Activated T-helper 1 cell treated with anti-CD3 and anti-CD28 coated beads, Interleukin-12 subunit alpha, Interleukin-12 subunit beta, Interleukin-2, Interleukin-4 antibody, amounts not matched to agents 30 ng/mL and 10 ng/mL and 1 ng/mL, durations not matched to agents 14 hours and 24 hours and 36 hours (primary cell): ENCODE results near the gene ESR2. TPM values are rescaled to one million over a fixed set of nuclear protein-coding genes. Genes with fewer than 3 reads are reported as not detected.
A peak's percentile ranks its signal among the peaks of the same experiment; 100 is the strongest.
"Not testable (repeated sequence)": the region's sequence is repeated elsewhere in the genome, so short reads cannot be mapped to it uniquely, and the experiment has no call there.

Experiments
- DNase-seq: peaks from one replicate; pipeline ENCODE4 v3.0.0; 2021; ENCODE audit warnings: low spot score
- H3K27ac Mint-ChIP-seq: one replicate; pipeline ENCODE4 v1.8.0; 2021; ENCODE audit warnings: mild to moderate bottlenecking, mixed read lengths
- H3K27me3 Mint-ChIP-seq: one replicate; pipeline ENCODE4 v1.8.0; 2022; ENCODE audit warnings: mild to moderate bottlenecking, moderate library complexity, mixed read lengths; ENCODE audit not compliant: insufficient read depth
- H3K36me3 Mint-ChIP-seq: one replicate; pipeline ENCODE4 v1.8.0; 2021; ENCODE audit warnings: low read depth, mixed read lengths
- H3K4me1 Mint-ChIP-seq: one replicate; pipeline ENCODE4 v1.8.0; 2021; ENCODE audit warnings: low read depth, mixed read lengths
- H3K4me3 Mint-ChIP-seq: one replicate; pipeline ENCODE4 v1.8.0; 2021; ENCODE audit warnings: mild to moderate bottlenecking, moderate library complexity, mixed read lengths
- H3K9me3 Mint-ChIP-seq: one replicate; pipeline ENCODE4 v1.8.0; 2021; ENCODE audit warnings: mixed read lengths
- intact Hi-C: fragments of 100-400 bp; cut with micrococcal nuclease; formaldehyde crosslinking; loops from one replicate; pipeline ENCODE4 v1.15.1; 2024
- total RNA-seq: library from RNA; stranded (reverse); gene quantifications from 2 replicates; pipeline ENCODE4 v1.2.3, GENCODE V29; 2022

ESR2 gene
- total RNA-seq = 0.10 and 0.15 TPM in 2 replicates

GRCh38 chr14:64293976-64294671 lies at the start of gene ESR2:
TSS of gene ESR2 (minus strand) at chr14:64294371. CDS start at chr14:64282985, 11,386 bp downstream.
- intact Hi-C loops = no loop called here
- H3K27me3 Mint-ChIP-seq = peaks cover 26% of the 10 kb centered on the region
- DNase-seq = no peak
- peak within 1 kb of the TSS; percentile 73 for H3K4me3 Mint-ChIP-seq
- H3K27ac Mint-ChIP-seq = no peak within 1 kb of the TSS
- H3K9me3 Mint-ChIP-seq = no peaks in the 10 kb centered on the region
- peaks cover 31% of the 10 kb centered on the region for H3K4me1 Mint-ChIP-seq
- H3K36me3 Mint-ChIP-seq = no peaks in the 10 kb centered on the region

DNA sequence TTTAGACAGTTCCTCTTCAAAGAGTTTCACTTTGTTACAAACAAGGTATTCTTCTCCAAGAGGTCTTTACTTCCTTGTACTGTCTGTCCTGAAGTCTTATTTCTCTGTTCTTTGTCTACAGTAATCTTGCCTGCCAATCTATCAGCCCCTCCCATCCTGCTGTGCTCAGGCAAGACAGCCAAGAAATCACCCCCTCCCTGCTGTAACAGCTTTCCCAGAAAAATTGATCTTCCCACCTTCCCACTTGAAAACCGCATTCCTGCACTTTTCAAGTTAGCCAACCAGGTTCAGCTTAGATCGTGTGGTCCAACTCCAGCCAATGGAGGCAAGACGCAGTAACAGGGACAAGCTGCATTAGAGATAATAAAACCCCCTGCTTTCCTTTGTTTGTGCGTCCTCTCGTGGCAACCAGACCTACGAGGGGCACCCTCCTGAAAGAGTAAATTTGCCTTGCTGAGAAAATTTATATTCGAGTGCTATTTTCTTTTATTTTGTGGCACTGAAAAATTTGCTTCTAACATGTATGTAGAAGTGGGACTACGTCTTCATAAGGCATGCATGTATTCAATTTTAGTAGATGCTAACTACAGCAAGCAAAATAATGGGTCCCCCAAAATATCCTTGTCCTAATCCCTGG lies 46.5 kb upstream of the ESR2 start:
- peaks cover 36% of the 10 kb centered on the region for H3K4me1 Mint-ChIP-seq
- DNase-seq = no peak
- peak overlapping the region; percentile 52 for H3K4me3 Mint-ChIP-seq
- peaks cover 7% of the 10 kb centered on the region for H3K36me3 Mint-ChIP-seq
- peaks cover 16% of the 10 kb centered on the region for H3K9me3 Mint-ChIP-seq
- intact Hi-C loops = no loop called here
- H3K27me3 Mint-ChIP-seq = peaks cover 2% of the 10 kb centered on the region
- peak overlapping the region; percentile 7 for H3K27ac Mint-ChIP-seq

DNA sequence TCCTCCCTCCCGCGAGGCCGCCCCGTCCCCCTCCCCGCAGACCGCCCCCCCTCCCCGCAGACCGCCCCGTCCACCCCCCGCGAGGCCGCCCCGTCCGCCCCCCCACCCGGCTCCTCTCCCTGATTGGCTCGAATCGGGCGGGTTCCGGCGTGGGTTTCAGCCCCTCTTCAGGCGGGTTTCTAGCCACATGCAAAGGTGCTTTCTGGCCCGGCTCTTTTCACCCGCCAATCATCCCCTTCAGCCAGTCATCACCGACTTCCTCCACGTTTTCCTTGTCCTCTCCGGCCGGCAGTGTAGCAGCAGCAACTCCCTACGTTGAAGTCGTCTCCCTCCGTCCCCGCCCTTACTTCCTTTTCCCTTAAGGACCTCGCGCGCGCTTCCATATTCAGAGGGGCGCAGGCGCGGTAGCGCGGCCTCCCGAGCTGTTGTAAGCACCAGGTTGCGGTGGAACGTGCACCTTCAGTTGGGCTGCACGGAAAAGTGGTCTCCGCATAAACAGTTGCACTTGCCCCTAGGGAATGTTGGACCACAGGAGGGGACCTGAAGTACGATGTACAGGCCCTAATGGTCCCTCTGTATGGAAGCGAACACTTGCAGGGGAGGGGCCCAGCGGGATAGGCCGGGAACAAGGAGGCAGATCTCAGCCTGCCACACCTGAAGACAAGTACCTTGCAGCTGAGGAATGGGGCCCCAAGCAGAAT lies 44.6 kb upstream of the ESR2 start:
- Mint-ChIP-seq H3K27me3 (no peaks in the 10 kb centered on the region), H3K4me3 (peak overlapping the region; percentile 81), H3K4me1 (peaks cover 29% of the 10 kb centered on the region), H3K27ac (peak overlapping the region; percentile 84), H3K36me3 (peaks cover 7% of the 10 kb centered on the region), H3K9me3 (peaks cover 16% of the 10 kb centered on the region)
- peak; percentile 85 for DNase-seq
- intact Hi-C loops = loop anchor here (1.0 to 5.0 kb wide), 6 partner anchors 50 to 698 kb away; partner anchors contain the start of genes CHURC1, HSPA2, MTHFD1 and SYNE2

DNA sequence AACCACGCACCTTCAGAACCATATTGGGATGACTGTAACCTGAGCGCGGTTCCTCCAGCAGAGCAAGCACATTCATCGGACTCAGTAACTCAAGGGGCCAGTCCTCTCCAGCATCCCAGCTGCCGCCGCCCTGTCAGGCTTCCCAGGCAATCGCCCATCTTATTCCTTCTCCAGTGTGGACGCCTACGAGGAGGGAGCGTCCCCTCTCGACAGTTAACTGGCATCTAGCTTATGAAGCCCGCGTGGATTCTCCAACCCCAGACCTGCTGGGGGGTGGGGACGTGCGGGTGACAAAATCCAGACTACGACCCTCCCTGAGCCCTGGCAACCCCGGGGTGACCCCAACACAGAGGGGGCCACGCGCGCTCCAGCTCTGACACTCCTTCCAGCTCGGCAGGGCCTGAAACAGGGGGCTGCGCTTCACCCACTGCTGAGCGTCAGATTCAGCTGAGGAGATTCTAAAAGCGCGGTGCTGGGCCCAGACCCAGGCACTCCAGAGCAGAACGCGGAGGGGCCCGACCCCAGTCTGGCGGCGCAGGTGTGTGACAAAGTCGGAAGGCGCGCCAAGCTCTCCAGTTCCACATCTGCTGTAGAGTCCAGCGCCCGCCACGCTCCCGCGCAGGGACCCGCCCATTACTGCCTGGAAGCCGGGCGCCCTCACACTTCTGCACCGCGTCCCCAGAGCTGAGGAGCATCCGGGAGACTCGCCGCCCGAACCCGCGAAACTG lies 43.9 kb upstream of the ESR2 start:
- H3K4me1 Mint-ChIP-seq = peaks cover 26% of the 10 kb centered on the region
- no peaks in the 10 kb centered on the region for H3K27me3 Mint-ChIP-seq
- intact Hi-C loops = loop anchor here (1.0 to 5.0 kb wide), 6 partner anchors 50 to 697 kb away; partner anchors contain the start of genes CHURC1, HSPA2, MTHFD1 and SYNE2
- peak overlapping the region; percentile 81 for H3K4me3 Mint-ChIP-seq
- H3K27ac Mint-ChIP-seq = peak overlapping the region; percentile 84
- peaks cover 16% of the 10 kb centered on the region for H3K9me3 Mint-ChIP-seq
- peaks cover 7% of the 10 kb centered on the region for H3K36me3 Mint-ChIP-seq
- DNase-seq = no peak

DNA sequence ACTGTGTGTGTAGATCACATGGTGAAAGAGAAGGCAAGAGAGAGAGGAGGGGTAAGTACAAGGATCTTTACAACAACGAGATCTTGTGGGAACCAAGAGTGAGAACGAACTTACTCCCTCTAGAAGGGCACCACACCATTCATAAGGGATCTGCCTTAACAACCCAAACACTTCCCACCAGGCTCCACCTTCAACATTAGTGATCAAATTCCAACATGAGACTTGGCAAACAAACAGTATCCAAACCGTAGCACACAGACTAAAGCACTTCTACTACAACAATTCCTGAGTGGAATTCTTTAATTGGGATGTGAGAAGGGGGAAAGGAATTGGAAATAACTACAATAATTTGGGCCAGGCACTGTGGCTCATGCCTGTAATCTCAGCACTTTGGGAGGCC lies 35.0 kb upstream of the ESR2 start:
- DNase-seq = no peak
- Mint-ChIP-seq H3K27me3 (peaks cover 9% of the 10 kb centered on the region), H3K9me3 (no peaks in the 10 kb centered on the region), H3K36me3 (no peaks in the 10 kb centered on the region), H3K4me3 (no peak overlapping the region), H3K4me1 (no peaks in the 10 kb centered on the region), H3K27ac (no peak overlapping the region)
- intact Hi-C loops = no loop called here

DNA sequence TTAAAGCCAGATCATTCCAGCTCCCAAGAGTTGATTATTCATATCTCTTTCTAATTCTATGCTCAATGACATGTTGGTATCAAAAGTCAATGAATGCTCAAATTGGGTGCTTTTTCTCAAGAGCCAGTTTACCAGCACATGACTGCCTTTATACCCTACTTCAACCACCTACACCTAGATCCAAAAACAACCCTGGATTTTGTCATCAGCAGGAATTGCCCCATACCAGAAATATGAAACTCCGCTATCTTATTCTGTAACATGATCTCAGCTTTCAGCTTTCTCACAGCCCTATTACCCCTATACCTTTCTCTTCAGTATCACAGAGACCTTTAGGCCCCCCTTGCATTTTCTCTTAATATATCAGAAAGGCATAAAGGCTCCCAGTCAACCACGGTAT lies 32.3 kb upstream of the ESR2 start:
- Mint-ChIP-seq H3K36me3 (no peaks in the 10 kb centered on the region), H3K4me3 (no peak overlapping the region), H3K27ac (no peak overlapping the region), H3K9me3 (no peaks in the 10 kb centered on the region), H3K4me1 (no peaks in the 10 kb centered on the region), H3K27me3 (peaks cover 11% of the 10 kb centered on the region)
- no peak for DNase-seq
- intact Hi-C loops = no loop called here

DNA sequence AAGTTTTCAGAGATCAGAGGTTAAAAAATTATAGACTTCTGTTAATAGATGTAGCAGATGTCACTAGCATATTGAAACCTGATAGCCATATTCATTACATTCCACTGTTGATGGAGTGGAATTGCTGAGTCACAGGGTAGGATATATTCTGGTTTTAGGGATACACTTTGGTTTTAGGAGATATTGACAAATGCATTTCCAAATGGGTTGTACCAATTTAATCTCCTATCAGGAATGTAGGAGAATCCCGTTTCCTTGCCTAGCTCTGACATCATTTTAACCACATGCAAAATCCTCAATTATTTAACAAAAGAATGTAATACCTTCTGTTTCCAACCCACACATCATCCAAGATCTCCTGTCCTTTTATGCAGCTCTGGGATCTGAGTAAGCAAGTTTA lies 30.7 kb upstream of the ESR2 start:
- Mint-ChIP-seq H3K9me3 (no peaks in the 10 kb centered on the region), H3K4me1 (no peaks in the 10 kb centered on the region), H3K27me3 (peaks cover 11% of the 10 kb centered on the region), H3K4me3 (no peak overlapping the region), H3K36me3 (no peaks in the 10 kb centered on the region), H3K27ac (no peak overlapping the region)
- no peak for DNase-seq
- intact Hi-C loops = no loop called here

GRCh38 chr14:64324461-64324860 lies 30.3 kb upstream of the ESR2 start:
- no peaks in the 10 kb centered on the region for H3K9me3 Mint-ChIP-seq

GRCh38 chr14:64320362-64320761 lies 26.2 kb upstream of the ESR2 start:
- DNase-seq, intact Hi-C loops, H3K36me3 Mint-ChIP-seq, H3K9me3 Mint-ChIP-seq, H3K27me3 Mint-ChIP-seq, H3K27ac Mint-ChIP-seq, H3K4me1 Mint-ChIP-seq, H3K4me3 Mint-ChIP-seq: not testable (repeated sequence)

More at GRCh38 chr14:64324461-64324860, 30.3 kb upstream of the ESR2 start:
- Mint-ChIP-seq H3K27ac (no peak overlapping the region), H3K36me3 (no peaks in the 10 kb centered on the region), H3K27me3 (peaks cover 11% of the 10 kb centered on the region), H3K4me3 (no peak overlapping the region), H3K4me1 (no peaks in the 10 kb centered on the region)
- no peak for DNase-seq
- intact Hi-C loops = no loop called here

DNA sequence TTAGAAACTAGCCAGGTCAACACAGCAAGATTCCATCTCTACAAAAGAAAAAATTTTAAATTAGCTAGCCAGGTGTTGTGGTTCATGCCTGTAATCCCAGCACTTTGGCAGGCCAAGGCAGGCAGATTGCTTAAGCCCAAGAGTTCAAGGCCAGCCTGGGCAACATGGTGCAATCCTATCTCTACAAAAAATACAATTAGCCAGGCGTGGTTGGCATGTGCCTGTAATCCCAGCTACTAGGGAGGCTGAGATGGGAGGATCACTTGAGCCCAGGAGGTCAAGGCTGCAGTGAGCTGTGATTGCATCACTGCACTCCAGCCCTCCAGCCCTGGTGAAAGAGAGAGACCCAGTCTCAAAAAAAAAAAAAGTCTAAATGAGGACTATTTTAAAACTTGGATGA lies 24.5 kb upstream of the ESR2 start:
- H3K27ac Mint-ChIP-seq, H3K9me3 Mint-ChIP-seq, H3K4me3 Mint-ChIP-seq, DNase-seq, H3K27me3 Mint-ChIP-seq, H3K36me3 Mint-ChIP-seq, H3K4me1 Mint-ChIP-seq, intact Hi-C loops: not testable (repeated sequence)

DNA sequence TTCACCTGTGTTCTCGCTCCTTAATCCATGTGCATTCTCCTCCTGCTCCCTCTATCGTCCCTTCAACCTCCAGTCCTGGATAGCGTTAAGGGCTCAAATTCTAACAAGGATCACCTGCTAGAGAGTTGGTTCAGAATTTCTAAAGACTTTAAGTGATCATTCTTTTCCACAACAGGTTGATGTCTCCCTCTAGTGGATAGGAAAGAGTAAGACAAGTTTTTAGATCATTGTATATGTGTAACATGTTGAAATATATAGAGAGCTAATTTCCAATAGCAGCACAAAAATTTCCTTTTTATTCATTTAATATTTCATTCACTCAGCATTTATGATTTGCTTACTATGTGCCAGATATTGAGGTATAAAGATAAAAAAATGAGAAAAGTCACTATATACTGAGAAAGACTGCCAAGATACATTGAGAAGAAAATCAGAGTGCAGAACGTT lies 9.3 kb upstream of the ESR2 start:
- Mint-ChIP-seq H3K27me3 (no peaks in the 10 kb centered on the region), H3K4me3 (no peak overlapping the region), H3K36me3 (no peaks in the 10 kb centered on the region), H3K9me3 (no peaks in the 10 kb centered on the region), H3K4me1 (peaks cover 8% of the 10 kb centered on the region), H3K27ac (no peak overlapping the region)
- no peak for DNase-seq
- intact Hi-C loops = loop anchor here (1.0 to 10.0 kb wide), 5 partner anchors 167 to 919 kb away; no protein-coding TSS in a partner anchor

DNA sequence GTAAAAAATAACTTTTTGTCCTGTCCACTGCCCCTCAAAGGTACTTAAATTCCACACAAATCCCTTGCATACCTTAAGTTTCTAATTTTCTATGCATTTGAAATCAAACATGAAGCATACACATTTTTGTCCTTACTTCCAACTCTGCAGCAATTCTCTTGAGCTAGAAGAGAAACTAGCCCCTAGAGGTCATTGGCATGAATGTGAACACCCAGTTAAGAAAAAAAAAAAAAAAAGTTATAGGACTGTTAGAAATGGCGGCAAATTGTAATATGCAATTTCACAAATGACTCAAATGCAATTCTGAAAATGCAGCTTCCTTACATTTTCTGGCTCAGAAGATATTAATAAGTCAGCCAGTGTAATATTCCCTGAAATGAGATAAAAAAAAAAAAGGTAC lies 4.6 kb upstream of the ESR2 start:
- Mint-ChIP-seq H3K27me3 (peaks cover 13% of the 10 kb centered on the region), H3K9me3 (no peaks in the 10 kb centered on the region), H3K36me3 (no peaks in the 10 kb centered on the region), H3K27ac (no peak overlapping the region), H3K4me3 (no peak overlapping the region), H3K4me1 (peaks cover 34% of the 10 kb centered on the region)
- intact Hi-C loops = loop anchor here (5.0 kb wide), 1 partner anchor 656 kb away; the partner anchor contains the start of gene WDR89
- no peak for DNase-seq
